ENCODE results near the gene MAGEA8. TPM values are rescaled to one million over a fixed set of nuclear protein-coding genes. Genes with fewer than 3 reads are reported as not detected.
"Not testable (repeated sequence)": the region's sequence is repeated elsewhere in the genome, so short reads cannot be mapped to it uniquely, and the experiment has no call there.

Gene MAGEA8
- total RNA-seq, 1 experiment from 2014 or later, result not detected

GRCh38 chrX:149903889-149904748 lies 23.1 kb downstream of the MAGEA8 start:
- no peak for DNase-seq (ENCODE audit: low spot score)

GRCh38 chrX:149908308-149908707 lies 27.3 kb downstream of the MAGEA8 start:
- no peak for DNase-seq (ENCODE audit: low spot score)

GRCh38 chrX:149908727-149909126 lies 27.7 kb downstream of the MAGEA8 start:
- DNase-seq (ENCODE audit: low spot score), result no peak

- DNase-seq (ENCODE audit: low spot score), result no peak
Observed at GRCh38 chrX:149909324-149910177, 28.6 kb downstream of the MAGEA8 start.

- no peak for DNase-seq (ENCODE audit: low spot score)
Observed at GRCh38 chrX:149910178-149910695, 29.3 kb downstream of the MAGEA8 start.

GRCh38 chrX:149916745-149917392 lies 35.9 kb downstream of the MAGEA8 start:
- DNase-seq (ENCODE audit: low spot score), result no peak

GRCh38 chrX:149923836-149924235 lies 42.9 kb downstream of the MAGEA8 start:
- not testable (repeated sequence) for DNase-seq (ENCODE audit: low spot score)

GRCh38 chrX:149924434-149924833 lies 43.5 kb downstream of the MAGEA8 start:
- not testable (repeated sequence) for DNase-seq (ENCODE audit: low spot score)

GRCh38 chrX:149927245-149927963 lies 46.4 kb downstream of the MAGEA8 start:
- not testable (repeated sequence) for DNase-seq (ENCODE audit: low spot score)

- not testable (repeated sequence) for DNase-seq (ENCODE audit: low spot score)
Observed at GRCh38 chrX:149927964-149928258, 46.9 kb downstream of the MAGEA8 start.

- DNase-seq (ENCODE audit: low spot score), result not testable (repeated sequence)
Observed at GRCh38 chrX:149928635-149929034, 47.7 kb downstream of the MAGEA8 start.

- DNase-seq (ENCODE audit: low spot score), result not testable (repeated sequence)
Observed at GRCh38 chrX:149929400-149929799, 48.4 kb downstream of the MAGEA8 start, which contains the start of gene HSFX4. Gene HSFX4 (plus strand): TSS chrX:149929573. CDS start chrX:149929645, 72 bp downstream.

GRCh38 chrX:149931355-149931754 lies 50.4 kb downstream of the MAGEA8 start:
- not testable (repeated sequence) for DNase-seq (ENCODE audit: low spot score)

GRCh38 chrX:149932150-149932549 lies 51.2 kb downstream of the MAGEA8 start:
- DNase-seq (ENCODE audit: low spot score), result not testable (repeated sequence)

GRCh38 chrX:149932970-149933369 lies 52.0 kb downstream of the MAGEA8 start:
- not testable (repeated sequence) for DNase-seq (ENCODE audit: low spot score)

GRCh38 chrX:149933547-149933946 lies 52.6 kb downstream of the MAGEA8 start:
- not testable (repeated sequence) for DNase-seq (ENCODE audit: low spot score)

Other genes with a start within 250 kb of the MAGEA8 start
- gene TMEM185A, start 249.4 kb upstream of the MAGEA8 start, total RNA-seq (2014; rRNA removed; shearing (Covaris generic)), result 13.1 and 20.6 TPM in 2 replicates
- 2.6 and 10.0 TPM in 2 replicates for gene MAGEA11, start 169.1 kb upstream of the MAGEA8 start, total RNA-seq (2014; rRNA removed; shearing (Covaris generic))
- not detected in 2 replicates for gene HSFX1, start 107.1 kb upstream of the MAGEA8 start, total RNA-seq (2014; rRNA removed; shearing (Covaris generic))
- not detected in 2 replicates for gene MAGEA9, start 99.3 kb upstream of the MAGEA8 start, total RNA-seq (2014; rRNA removed; shearing (Covaris generic))
- gene HSFX4, start 48.4 kb downstream of the MAGEA8 start, total RNA-seq (2014; rRNA removed; shearing (Covaris generic)), result not detected in 2 replicates
- 6.4 and 20.2 TPM in 2 replicates for gene EOLA2, start 57.3 kb downstream of the MAGEA8 start, total RNA-seq (2014; rRNA removed; shearing (Covaris generic))